Measurements from ENCODE around the gene KBTBD3. TPM values are rescaled to one million over a fixed set of nuclear protein-coding genes. Genes with fewer than 3 reads are reported as not detected.

The KBTBD3 gene
- total RNA-seq, result 10 to 100 TPM in 1 of 4 donors, 1 to 10 TPM in 3; 6.6 to 16.5 (median 7.9) TPM

GRCh38 chr11:106076919-106077608 is at the start of gene KBTBD3:
TSS of gene KBTBD3 (minus strand) at chr11:106077347. CDS start at chr11:106059097, 18,250 bp downstream.
- H3K9me3 ChIP-seq, result no peaks in the 10 kb centered on the region
- peak; percentile 98 for ATAC-seq
- H3K27ac ChIP-seq, result peak within 1 kb of the TSS; percentile 93 to 96 (median 95)
- TF ChIP-seq, protein P1, sequence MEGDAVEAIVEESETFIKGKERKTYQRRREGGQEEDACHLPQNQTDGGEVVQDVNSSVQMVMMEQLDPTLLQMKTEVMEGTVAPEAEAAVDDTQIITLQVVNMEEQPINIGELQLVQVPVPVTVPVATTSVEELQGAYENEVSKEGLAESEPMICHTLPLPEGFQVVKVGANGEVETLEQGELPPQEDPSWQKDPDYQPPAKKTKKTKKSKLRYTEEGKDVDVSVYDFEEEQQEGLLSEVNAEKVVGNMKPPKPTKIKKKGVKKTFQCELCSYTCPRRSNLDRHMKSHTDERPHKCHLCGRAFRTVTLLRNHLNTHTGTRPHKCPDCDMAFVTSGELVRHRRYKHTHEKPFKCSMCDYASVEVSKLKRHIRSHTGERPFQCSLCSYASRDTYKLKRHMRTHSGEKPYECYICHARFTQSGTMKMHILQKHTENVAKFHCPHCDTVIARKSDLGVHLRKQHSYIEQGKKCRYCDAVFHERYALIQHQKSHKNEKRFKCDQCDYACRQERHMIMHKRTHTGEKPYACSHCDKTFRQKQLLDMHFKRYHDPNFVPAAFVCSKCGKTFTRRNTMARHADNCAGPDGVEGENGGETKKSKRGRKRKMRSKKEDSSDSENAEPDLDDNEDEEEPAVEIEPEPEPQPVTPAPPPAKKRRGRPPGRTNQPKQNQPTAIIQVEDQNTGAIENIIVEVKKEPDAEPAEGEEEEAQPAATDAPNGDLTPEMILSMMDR (IDR thresholded peaks at IDR 0.05), result peak in 3 of 4 experiments; percentile 28 to 58 (median 33)
- no peak for TF ChIP-seq EP300 (IDR thresholded peaks at IDR 0.05)
- peak; percentile 70 to 85 for TF ChIP-seq POLR2A (IDR thresholded peaks at IDR 0.05)
- peak; percentile 90 for TF ChIP-seq POLR2AphosphoS5 (IDR thresholded peaks at IDR 0.05)
- H3K4me1 ChIP-seq, result peaks cover 18 to 66% (median 20%) of the 10 kb centered on the region in 3 donors
- H3K27me3 ChIP-seq, result no peaks in the 10 kb centered on the region
- H3K4me3 ChIP-seq, result peak within 1 kb of the TSS; percentile 80 to 83
- peaks cover 0 to 21% of the 10 kb centered on the region in 2 donors for H3K36me3 ChIP-seq
- 0% methylated on average over 3 of the region's 37 CpGs; no CpG with 5 or more reads in 1 of the 2 donors for WGBS, 2 donors (ENCODE audit: low coverage in 1 of 2)

- Histone ChIP-seq H3K36me3 (no peaks in the 10 kb centered on the region), H3K9me3 (no peaks in the 10 kb centered on the region), H3K4me1 (no peaks in the 10 kb centered on the region), H3K27me3 (no peaks in the 10 kb centered on the region), H3K27ac (no peak overlapping the region), H3K4me3 (no peak overlapping the region)
- no peak for ATAC-seq
- no peak for TF ChIP-seq POLR2AphosphoS5 (IDR thresholded peaks at IDR 0.05)
- no peak for TF ChIP-seq POLR2A (IDR thresholded peaks at IDR 0.05)
- TF ChIP-seq, protein P1 (IDR thresholded peaks at IDR 0.05), result no peak
- no peak for TF ChIP-seq EP300 (IDR thresholded peaks at IDR 0.05)
- WGBS, 2 donors (ENCODE audit: low coverage in 1 of 2), result 52 to 93% methylated on average over 3 to 6 of the region's 6 CpGs
These were observed 44.6 kb upstream of the KBTBD3 start for GRCh38 chr11:106121570-106122320.

- Histone ChIP-seq H3K27me3 (no peaks in the 10 kb centered on the region), H3K4me3 (no peak overlapping the region), H3K36me3 (no peaks in the 10 kb centered on the region), H3K9me3 (no peaks in the 10 kb centered on the region), H3K27ac (no peak overlapping the region), H3K4me1 (no peaks in the 10 kb centered on the region)
- TF ChIP-seq, protein P1 (IDR thresholded peaks at IDR 0.05), result no peak
- TF ChIP-seq POLR2A (IDR thresholded peaks at IDR 0.05) (no peak), POLR2AphosphoS5 (IDR thresholded peaks at IDR 0.05) (no peak), EP300 (IDR thresholded peaks at IDR 0.05) (no peak)
- 89 to 97% methylated on average over 6 of the region's 6 CpGs for WGBS, 2 donors (ENCODE audit: low coverage in 1 of 2)
- ATAC-seq, result no peak
These were observed 28.8 kb upstream of the KBTBD3 start for GRCh38 chr11:106105986-106106385.

GRCh38 chr11:106101819-106102218 is 24.7 kb upstream of the KBTBD3 start:
- WGBS, 2 donors (ENCODE audit: low coverage in 1 of 2), result 75 to 100% methylated on average over 1 of the region's 1 CpG
- Histone ChIP-seq H3K4me3 (no peak overlapping the region), H3K27me3 (no peaks in the 10 kb centered on the region), H3K36me3 (peaks cover 0 to 27% of the 10 kb centered on the region in 2 donors), H3K9me3 (no peaks in the 10 kb centered on the region), H3K27ac (no peak overlapping the region), H3K4me1 (no peaks in the 10 kb centered on the region)
- ATAC-seq, result no peak
- TF ChIP-seq EP300 (IDR thresholded peaks at IDR 0.05), result no peak
- TF ChIP-seq, protein P1 (IDR thresholded peaks at IDR 0.05), result no peak
- TF ChIP-seq POLR2AphosphoS5 (IDR thresholded peaks at IDR 0.05), result no peak
- no peak for TF ChIP-seq POLR2A (IDR thresholded peaks at IDR 0.05)

All from gastroesophageal sphincter (tissue), 4 donors.